Measurements from ENCODE around the gene LGALSL.

Gene LGALSL

GRCh38 chr2:64498438-64498837, 44.5 kb downstream of the LGALSL start:
- no peak for DNase-seq (ENCODE audit: low read depth)

- DNase-seq (ENCODE audit: low read depth): no peak
Observed at GRCh38 chr2:64500549-64500948, 46.6 kb downstream of the LGALSL start.

GRCh38 chr2:64501946-64502345, 48.0 kb downstream of the LGALSL start:
- DNase-seq (ENCODE audit: low read depth): no peak

- DNase-seq (ENCODE audit: low read depth): no peak
Observed at GRCh38 chr2:64502860-64503259, 48.9 kb downstream of the LGALSL start.

- DNase-seq (ENCODE audit: low read depth): no peak
Observed at GRCh38 chr2:64504774-64505720, 51.1 kb downstream of the LGALSL start.

- DNase-seq (ENCODE audit: low read depth): no peak
Observed at GRCh38 chr2:64506686-64507085, 52.7 kb downstream of the LGALSL start.
